ENCODE data around the gene NUP155. TPM values are rescaled to one million over a fixed set of nuclear protein-coding genes. Genes with fewer than 3 reads are reported as not detected.
"Not testable (repeated sequence)": the region's sequence is repeated elsewhere in the genome, so short reads cannot be mapped to it uniquely, and the experiment has no call there.

The NUP155 gene
- polyA plus RNA-seq (2013, experiment 1 of 2; ENCODE audit: insufficient read length), result 21.0 TPM
- 20.3 TPM for polyA plus RNA-seq (2013, experiment 2 of 2; ENCODE audit: insufficient read length)

GRCh38 chr5:37370864-37371726, at the start of gene NUP155:
Gene NUP155, minus strand, starts transcription at chr5:37371106. Its CDS starts 129 bp downstream, at chr5:37370977.
- DNase-seq, result peak; percentile 96

GRCh38 chr5:37417347-37417746, 46.4 kb upstream of the NUP155 start:
- DNase-seq, result no peak

GRCh38 chr5:37415456-37415855, 44.5 kb upstream of the NUP155 start:
- not testable (repeated sequence) for DNase-seq

- DNase-seq, result no peak
Observed at GRCh38 chr5:37412515-37412914, 41.6 kb upstream of the NUP155 start.

GRCh38 chr5:37400501-37400900, 29.6 kb upstream of the NUP155 start:
- DNase-seq, result no peak

GRCh38 chr5:37396352-37396751, 25.4 kb upstream of the NUP155 start:
- DNase-seq, result no peak

GRCh38 chr5:37391591-37391990, 20.7 kb upstream of the NUP155 start:
- DNase-seq, result no peak

- DNase-seq, result peak; percentile 90
Observed at GRCh38 chr5:37379100-37379628, 8.3 kb upstream of the NUP155 start, which contains the start of gene WDR70. Gene WDR70, plus strand, starts transcription at chr5:37379318. Its CDS starts 50 bp downstream, at chr5:37379368.

- not testable (repeated sequence) for DNase-seq
Observed at GRCh38 chr5:37378066-37378465, 7.2 kb upstream of the NUP155 start.

GRCh38 chr5:37375091-37375490, 4.2 kb upstream of the NUP155 start:
- DNase-seq, result no peak

GRCh38 chr5:37370550-37370863, 399 bp downstream of the NUP155 start:
- no peak for DNase-seq

GRCh38 chr5:37355161-37355560, 15.7 kb downstream of the NUP155 start:
- no peak for DNase-seq

- DNase-seq, result not testable (repeated sequence)
Observed at GRCh38 chr5:37342741-37343140, 28.2 kb downstream of the NUP155 start.

GRCh38 chr5:37334754-37335153, 36.2 kb downstream of the NUP155 start:
- not testable (repeated sequence) for DNase-seq

- DNase-seq, result no peak
Observed at GRCh38 chr5:37326536-37326935, 44.4 kb downstream of the NUP155 start.

GRCh38 chr5:37323607-37324006, 47.3 kb downstream of the NUP155 start:
- DNase-seq, result no peak

- no peak for DNase-seq
Observed at GRCh38 chr5:37319037-37319782, 51.7 kb downstream of the NUP155 start.

GRCh38 chr5:37316027-37316426, 54.9 kb downstream of the NUP155 start:
- no peak for DNase-seq

GRCh38 chr5:37310360-37310759, 60.5 kb downstream of the NUP155 start:
- no peak for DNase-seq

GRCh38 chr5:37308793-37309192, 62.1 kb downstream of the NUP155 start:
- no peak for DNase-seq

GRCh38 chr5:37304888-37305287, 66.0 kb downstream of the NUP155 start:
- no peak for DNase-seq

GRCh38 chr5:37296313-37296712, 74.6 kb downstream of the NUP155 start:
- DNase-seq, result not testable (repeated sequence)

- no peak for DNase-seq
Observed at GRCh38 chr5:37283214-37283820, 87.6 kb downstream of the NUP155 start.

All from fibroblast of skin of abdomen (primary cell).